SK-N-SH treated with all-trans-retinoic acid at 6 μM for 48 hours (cell line): ENCODE data around the gene PRPH2.

Experiments used
- ISL1 ChIP-seq: fragments of 250-450 bp; sonication (Bioruptor Pico); IDR thresholded peaks from 2 replicates; pipeline ENCODE4 v2.1.2; 2022; ENCODE audit warnings: mild to moderate bottlenecking, moderate library complexity
- RARB ChIP-seq: fragments of 250-450 bp; sonication (Bioruptor Pico); IDR thresholded peaks from 2 replicates; pipeline ENCODE4 v1.8.0; 2021; ENCODE audit warnings: mild to moderate bottlenecking, moderate library complexity
- TCF4 ChIP-seq: fragments of 250-450 bp; sonication (Bioruptor Pico); IDR thresholded peaks from 2 replicates; pipeline ENCODE4 v1.8.0; 2021; ENCODE audit warnings: mild to moderate bottlenecking, moderate library complexity, borderline replicate concordance
- ZFP3 ChIP-seq: fragments of 250-450 bp; sonication (Bioruptor Pico); IDR thresholded peaks from 2 replicates; pipeline ENCODE4 v1.5.0; 2020; ENCODE audit warnings: mild to moderate bottlenecking, moderate library complexity
- ZFP30 ChIP-seq: fragments of 450-650 bp; formaldehyde crosslinking; IDR thresholded peaks from 2 replicates; pipeline ENCODE4 v1.5.0; 2022; ENCODE audit warnings: mild to moderate bottlenecking, moderate library complexity
- ZNF70 ChIP-seq: fragments of 450-650 bp; formaldehyde crosslinking; IDR thresholded peaks from 2 replicates; pipeline ENCODE4 v1.5.0; 2020; ENCODE audit warnings: mild to moderate bottlenecking, moderate library complexity
- ZNF8 ChIP-seq: fragments of 450-650 bp; formaldehyde crosslinking; IDR thresholded peaks from 2 replicates; pipeline ENCODE4 v1.5.0; 2020; ENCODE audit warnings: mild to moderate bottlenecking, moderate library complexity
- TF ChIP-seq, protein P1 (sequence below): fragments of 250-450 bp; sonication (Bioruptor Pico); IDR thresholded peaks from 2 replicates; pipeline ENCODE4 v1.8.0; 2020; ENCODE audit warnings: mild to moderate bottlenecking, moderate library complexity, borderline replicate concordance

DNA sequence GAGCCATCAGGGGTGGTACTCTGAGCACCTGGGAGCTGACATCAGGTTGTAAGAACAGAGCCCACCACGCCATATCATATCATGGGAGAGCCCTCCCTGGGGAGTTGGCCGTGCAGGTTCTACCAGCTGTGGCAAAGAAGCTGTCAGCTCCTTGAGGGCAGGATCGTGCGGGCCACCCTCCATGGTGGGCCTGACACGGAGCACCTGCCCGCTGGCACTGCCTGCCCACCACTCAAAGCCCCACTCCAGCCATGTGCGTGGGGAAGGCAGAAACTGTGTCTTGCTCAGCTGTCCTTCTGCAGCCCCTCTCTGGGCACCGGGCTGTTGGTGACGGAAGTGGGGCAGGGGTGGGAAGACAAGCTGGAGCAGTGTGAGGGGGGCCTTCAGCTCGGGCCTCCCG lies 14.3 kb downstream of the PRPH2 start:
- TF ChIP-seq ZNF70 (no peak), RARB (no peak), ZFP30 (no peak), ZFP3 (CRISPR knock-in tag) (no peak), ZNF8 (no peak), TCF4 (CRISPR knock-in tag) (no peak), ISL1 (CRISPR knock-in tag) (no peak)
- TF ChIP-seq, protein P1, sequence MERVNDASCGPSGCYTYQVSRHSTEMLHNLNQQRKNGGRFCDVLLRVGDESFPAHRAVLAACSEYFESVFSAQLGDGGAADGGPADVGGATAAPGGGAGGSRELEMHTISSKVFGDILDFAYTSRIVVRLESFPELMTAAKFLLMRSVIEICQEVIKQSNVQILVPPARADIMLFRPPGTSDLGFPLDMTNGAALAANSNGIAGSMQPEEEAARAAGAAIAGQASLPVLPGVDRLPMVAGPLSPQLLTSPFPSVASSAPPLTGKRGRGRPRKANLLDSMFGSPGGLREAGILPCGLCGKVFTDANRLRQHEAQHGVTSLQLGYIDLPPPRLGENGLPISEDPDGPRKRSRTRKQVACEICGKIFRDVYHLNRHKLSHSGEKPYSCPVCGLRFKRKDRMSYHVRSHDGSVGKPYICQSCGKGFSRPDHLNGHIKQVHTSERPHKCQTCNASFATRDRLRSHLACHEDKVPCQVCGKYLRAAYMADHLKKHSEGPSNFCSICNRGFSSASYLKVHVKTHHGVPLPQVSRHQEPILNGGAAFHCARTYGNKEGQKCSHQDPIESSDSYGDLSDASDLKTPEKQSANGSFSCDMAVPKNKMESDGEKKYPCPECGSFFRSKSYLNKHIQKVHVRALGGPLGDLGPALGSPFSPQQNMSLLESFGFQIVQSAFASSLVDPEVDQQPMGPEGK, result no peak
